CD4-positive, CD25-positive, alpha-beta regulatory T cell (primary cell): ENCODE results near the gene RNF34. TPM values are rescaled to one million over a fixed set of nuclear protein-coding genes. Genes with fewer than 3 reads are reported as not detected.

Experiments
- ATAC-seq, 2 donors: fragments of 150-1000 bp; cut with Tn5 transposase; one replicate each; pipeline ENCODE4 v1.10.0; 2021; ENCODE audit warnings: low read depth in 2 of 2, moderate number of reproducible peaks in 2 of 2, moderate library complexity in 1 of 2
- DNase-seq, 3 donors: peaks; one replicate each; pipeline versions ENCODE4 v3.0.0 to v3.0.0-alpha.2; 2012 to 2022; ENCODE audit warnings: mixed read lengths in 1 of 3
- H3K27ac ChIP-seq: one replicate; pipeline ENCODE4 v1.7.0; 2013; ENCODE audit warnings: mild to moderate bottlenecking, low read length; ENCODE audit not compliant: insufficient read depth, poor library complexity, severe bottlenecking
- H3K27me3 ChIP-seq: one replicate; pipeline ENCODE4 v1.7.0; 2013; ENCODE audit warnings: low read length; ENCODE audit not compliant: control insufficient read depth, insufficient read depth
- H3K36me3 ChIP-seq: one replicate; pipeline ENCODE4 v1.7.0; 2013; ENCODE audit warnings: mild to moderate bottlenecking, low read length, moderate library complexity; ENCODE audit not compliant: control insufficient read depth, insufficient read depth
- H3K4me1 ChIP-seq: 2 replicates; pipeline ENCODE4 v1.7.0; 2013; ENCODE audit warnings: mild to moderate bottlenecking, low read length; ENCODE audit not compliant: insufficient read depth, control insufficient read depth, poor library complexity, severe bottlenecking
- H3K4me3 ChIP-seq: one replicate; pipeline ENCODE4 v1.7.0; 2013; ENCODE audit warnings: low read depth, mild to moderate bottlenecking, low read length, moderate library complexity
- H3K9me3 ChIP-seq, 2 experiments: 1 replicate in 1 of 2; 2 replicates in 1 of 2; pipeline ENCODE4 v1.7.0; 2013; ENCODE audit warnings: low read length in 2 of 2, mild to moderate bottlenecking in 1 of 2, moderate library complexity in 1 of 2; ENCODE audit not compliant: control insufficient read depth in 2 of 2
- H3K27ac Mint-ChIP-seq, 3 donors: one replicate each; pipeline ENCODE4 v1.8.0; 2020 to 2022; ENCODE audit warnings: mild to moderate bottlenecking in 3 of 3, mixed read lengths in 3 of 3, moderate library complexity in 2 of 3
- H3K27me3 Mint-ChIP-seq: one replicate; pipeline ENCODE4 v1.8.0; 2022; ENCODE audit warnings: mild to moderate bottlenecking, mixed read lengths
- H3K36me3 Mint-ChIP-seq: one replicate; pipeline ENCODE4 v1.8.0; 2020; ENCODE audit warnings: mixed read lengths
- H3K4me1 Mint-ChIP-seq, 4 donors: one replicate each; pipeline ENCODE4 v1.8.0; 2020 to 2022; ENCODE audit warnings: mixed read lengths in 4 of 4, mild to moderate bottlenecking in 1 of 4
- H3K4me3 Mint-ChIP-seq, 4 donors: one replicate each; pipeline ENCODE4 v1.8.0; 2020 to 2022; ENCODE audit warnings: mild to moderate bottlenecking in 4 of 4, mixed read lengths in 4 of 4, moderate library complexity in 3 of 4
- H3K9me3 Mint-ChIP-seq, 7 donors: one replicate each; pipeline ENCODE4 v1.8.0; 2020 to 2022; ENCODE audit warnings: mixed read lengths in 7 of 7, mild to moderate bottlenecking in 3 of 7, moderate library complexity in 2 of 7
- polyA plus RNA-seq, 4 donors: library from polyadenylated mRNA; unstranded; fragments of 300-500 nt; fragmentation: Illumina TruSeq; gene quantifications; one replicate each; pipeline ENCODE4 v1.2.3, GENCODE V29; 2021
- total RNA-seq: library from RNA; stranded (reverse); gene quantifications from one replicate; pipeline ENCODE4 v1.2.3, GENCODE V29; 2022

RNF34 gene, protein sequence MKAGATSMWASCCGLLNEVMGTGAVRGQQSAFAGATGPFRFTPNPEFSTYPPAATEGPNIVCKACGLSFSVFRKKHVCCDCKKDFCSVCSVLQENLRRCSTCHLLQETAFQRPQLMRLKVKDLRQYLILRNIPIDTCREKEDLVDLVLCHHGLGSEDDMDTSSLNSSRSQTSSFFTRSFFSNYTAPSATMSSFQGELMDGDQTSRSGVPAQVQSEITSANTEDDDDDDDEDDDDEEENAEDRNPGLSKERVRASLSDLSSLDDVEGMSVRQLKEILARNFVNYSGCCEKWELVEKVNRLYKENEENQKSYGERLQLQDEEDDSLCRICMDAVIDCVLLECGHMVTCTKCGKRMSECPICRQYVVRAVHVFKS
- total RNA-seq = 59.1 TPM
- polyA plus RNA-seq = 10 to 100 TPM; 68.5 to 84.9 (median 76.8) TPM

DNA sequence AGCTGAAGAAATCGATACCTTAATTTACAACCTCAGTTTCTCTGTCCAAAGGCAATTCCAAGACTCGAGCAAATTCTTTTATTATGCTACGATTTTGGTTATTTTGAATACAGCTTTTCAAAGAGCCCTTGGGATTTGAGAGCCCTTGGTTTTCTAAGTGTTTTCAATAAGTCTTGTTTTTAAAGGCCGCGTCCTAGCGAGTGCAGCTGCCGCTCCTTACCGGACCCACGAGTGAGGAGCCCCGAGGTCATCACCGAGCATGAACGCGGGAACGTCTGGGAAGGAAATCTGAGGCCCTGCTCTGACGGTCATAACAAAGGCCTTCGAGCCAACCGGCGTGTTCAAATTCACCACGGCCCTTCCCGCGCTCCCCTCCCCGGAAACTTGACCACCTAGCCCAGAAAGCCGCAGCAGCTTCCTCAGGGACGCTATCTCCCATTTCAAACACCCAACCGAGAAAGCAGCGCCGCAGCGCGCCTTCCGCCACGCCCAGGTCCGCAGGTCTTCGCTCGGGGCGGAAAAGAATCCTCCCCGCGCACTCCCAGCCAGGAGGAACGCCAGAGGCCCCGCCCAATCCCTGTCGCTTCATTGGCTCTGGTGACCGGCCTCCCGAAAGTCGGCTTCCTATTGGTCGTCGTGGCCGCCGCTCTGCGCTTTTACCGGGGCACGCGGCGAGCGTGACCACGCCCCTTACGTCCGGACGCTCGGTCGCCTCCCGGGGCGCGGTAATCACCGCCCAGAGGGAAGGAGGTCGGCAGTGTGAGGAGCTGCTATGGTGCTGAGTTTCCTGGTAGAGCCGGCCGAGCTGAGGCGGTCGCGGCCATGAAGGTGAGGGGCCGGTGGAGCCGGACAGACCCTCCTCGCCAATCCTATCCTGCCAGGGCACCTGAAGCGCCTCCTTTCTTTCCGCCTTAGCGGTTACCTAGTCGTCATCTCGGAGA, at the start of gene RNF34:
Gene RNF34, plus strand, starts transcription at position 728 of the 941 bp plus-strand sequence. Its CDS starts 95 bp downstream, at position 823.
- Histone ChIP-seq H3K36me3 (peaks cover 8% of the 10 kb centered on the region), H3K27me3 (no peaks in the 10 kb centered on the region), H3K27ac (peak within 1 kb of the TSS; percentile 95), H3K4me1 (peaks cover 40% of the 10 kb centered on the region), H3K4me3 (peak within 1 kb of the TSS; percentile 92), H3K9me3 (no peaks in the 10 kb centered on the region)
- H3K27me3 Mint-ChIP-seq = no peaks in the 10 kb centered on the region
- H3K9me3 Mint-ChIP-seq = no peaks in the 10 kb centered on the region
- peaks cover 7% of the 10 kb centered on the region for H3K36me3 Mint-ChIP-seq
- ATAC-seq (peak; percentile 88 to 91), DNase-seq (peak; percentile 97 to 99 (median 98))
- H3K4me3 Mint-ChIP-seq = peak within 1 kb of the TSS; percentile 86 to 93 (median 92)
- peak within 1 kb of the TSS; percentile 86 to 99 (median 92) for H3K27ac Mint-ChIP-seq
- peaks cover 23 to 53% (median 39%) of the 10 kb centered on the region in 4 donors for H3K4me1 Mint-ChIP-seq

DNA sequence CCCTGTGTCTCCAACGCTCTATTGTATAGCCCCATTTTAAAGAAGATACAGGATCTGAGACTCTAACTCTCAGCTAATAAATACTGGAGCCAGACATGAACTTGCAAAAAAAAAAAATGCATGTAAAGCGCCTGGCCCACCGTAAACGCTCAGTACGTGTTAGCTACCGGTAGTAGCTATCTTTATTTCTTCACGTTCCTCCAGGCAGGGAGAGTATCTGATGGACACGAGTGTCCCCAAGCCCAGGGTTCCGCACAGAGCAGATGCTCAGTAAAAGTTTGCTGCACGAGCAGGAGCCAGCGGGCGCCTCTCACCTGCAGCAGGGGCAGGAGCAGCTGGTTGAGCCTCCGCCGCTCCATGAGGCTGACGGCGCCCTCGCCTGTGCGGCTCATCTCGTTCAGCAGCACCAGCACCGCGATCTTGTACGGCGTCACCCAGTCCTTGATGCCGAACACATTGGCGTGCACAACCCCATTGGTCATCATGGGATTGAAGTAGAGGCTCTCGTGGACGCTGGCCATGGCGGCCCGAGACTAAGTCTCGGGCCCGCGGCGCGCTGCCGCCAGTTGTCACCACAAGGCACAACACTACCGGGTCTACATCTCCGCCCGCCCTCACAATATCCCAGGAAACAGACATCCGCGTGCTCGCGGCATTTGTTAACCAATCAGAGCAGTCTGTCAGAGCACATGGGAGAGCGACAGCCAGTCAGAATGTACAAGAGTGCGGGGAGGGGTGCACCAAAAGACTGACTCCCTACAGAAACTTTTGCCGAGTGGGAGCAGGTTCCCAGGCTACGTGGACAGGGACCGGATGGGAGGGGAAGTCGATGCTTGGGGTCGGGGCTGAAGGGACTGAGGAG, 47.9 kb upstream of the RNF34 start, which contains the start of gene ANAPC5:
Gene ANAPC5, minus strand, starts transcription at position 592 of the 862 bp plus-strand sequence. Its CDS starts 71 bp downstream, at position 521.
- peaks cover 16 to 50% (median 36%) of the 10 kb centered on the region in 4 donors for H3K4me1 Mint-ChIP-seq

DNA sequence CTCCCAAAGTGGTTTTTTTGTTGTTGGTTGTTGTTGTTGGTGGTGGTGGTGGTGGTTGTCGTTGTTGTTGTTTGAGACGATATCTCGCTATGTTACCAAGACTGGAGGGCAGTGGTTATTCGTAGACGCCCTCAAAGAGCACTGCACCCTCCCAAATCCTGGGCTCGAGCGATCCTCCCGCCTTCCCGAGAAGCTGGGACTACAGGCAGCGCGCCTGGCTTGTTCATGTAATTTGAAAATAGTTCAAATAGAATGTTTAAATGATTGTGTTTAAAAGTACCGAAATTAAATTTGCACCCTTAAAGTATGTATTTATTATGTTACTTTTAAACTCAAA, 47.3 kb upstream of the RNF34 start:
- Mint-ChIP-seq H3K27ac (peak overlapping the region; percentile 96 to 98 (median 97)), H3K9me3 (no peaks in the 10 kb centered on the region), H3K4me1 (peaks cover 14 to 47% (median 32%) of the 10 kb centered on the region in 4 donors), H3K27me3 (peaks cover 6% of the 10 kb centered on the region), H3K36me3 (peaks cover 9% of the 10 kb centered on the region), H3K4me3 (peak overlapping the region; percentile 94 to 100 (median 97))
- DNase-seq (no peak), ATAC-seq (no peak)
- Histone ChIP-seq H3K4me3 (peak overlapping the region; percentile 96), H3K27me3 (no peaks in the 10 kb centered on the region), H3K4me1 (peaks cover 22% of the 10 kb centered on the region), H3K9me3 (no peaks in the 10 kb centered on the region), H3K27ac (peak overlapping the region; percentile 79), H3K36me3 (peaks cover 2% of the 10 kb centered on the region)

More for the DNA sequence above, 47.9 kb upstream of the RNF34 start, which contains the start of gene ANAPC5:
- Histone ChIP-seq H3K4me3 (peak within 1 kb of the TSS; percentile 96), H3K4me1 (peaks cover 22% of the 10 kb centered on the region), H3K36me3 (peaks cover 6% of the 10 kb centered on the region), H3K27ac (peak within 1 kb of the TSS; percentile 79), H3K27me3 (no peaks in the 10 kb centered on the region), H3K9me3 (no peaks in the 10 kb centered on the region)
- peak; percentile 99 for ATAC-seq
- Mint-ChIP-seq H3K4me3 (peak within 1 kb of the TSS; percentile 94 to 100 (median 97)), H3K27me3 (peaks cover 5% of the 10 kb centered on the region), H3K9me3 (no peaks in the 10 kb centered on the region), H3K36me3 (peaks cover 13% of the 10 kb centered on the region), H3K27ac (peak within 1 kb of the TSS; percentile 96 to 98 (median 97))
- peak; percentile 87 to 98 (median 91) for DNase-seq

GRCh38 chr12:121355818-121356217, 44.1 kb upstream of the RNF34 start:
- Histone ChIP-seq H3K9me3 (no peaks in the 10 kb centered on the region), H3K36me3 (no peaks in the 10 kb centered on the region), H3K4me1 (peaks cover 10% of the 10 kb centered on the region), H3K27ac (no peak overlapping the region), H3K4me3 (no peak overlapping the region), H3K27me3 (no peaks in the 10 kb centered on the region)
- DNase-seq (no peak), ATAC-seq (no peak)
- no peaks in the 10 kb centered on the region for H3K36me3 Mint-ChIP-seq
- peaks cover 6 to 23% (median 16%) of the 10 kb centered on the region in 4 donors for H3K4me1 Mint-ChIP-seq
- no peaks in the 10 kb centered on the region for H3K9me3 Mint-ChIP-seq
- no peak overlapping the region for H3K27ac Mint-ChIP-seq
- H3K27me3 Mint-ChIP-seq = peaks cover 11% of the 10 kb centered on the region
- no peak overlapping the region for H3K4me3 Mint-ChIP-seq

GRCh38 chr12:121356657-121357056, 43.3 kb upstream of the RNF34 start:
- no peaks in the 10 kb centered on the region for H3K27me3 ChIP-seq
- no peaks in the 10 kb centered on the region for H3K36me3 ChIP-seq
- Mint-ChIP-seq H3K27ac (no peak overlapping the region), H3K27me3 (peaks cover 11% of the 10 kb centered on the region), H3K9me3 (no peaks in the 10 kb centered on the region), H3K4me3 (no peak overlapping the region), H3K4me1 (peaks cover 5 to 19% (median 13%) of the 10 kb centered on the region in 4 donors), H3K36me3 (no peaks in the 10 kb centered on the region)
- DNase-seq = no peak
- no peaks in the 10 kb centered on the region for H3K9me3 ChIP-seq
- ATAC-seq = no peak
- no peak overlapping the region for H3K27ac ChIP-seq
- no peak overlapping the region for H3K4me3 ChIP-seq
- peaks cover 2% of the 10 kb centered on the region for H3K4me1 ChIP-seq

- no peaks in the 10 kb centered on the region for H3K4me1 ChIP-seq
Measured at GRCh38 chr12:121357331-121357730, 42.6 kb upstream of the RNF34 start.

GRCh38 chr12:121358073-121358472, 41.8 kb upstream of the RNF34 start:
- Mint-ChIP-seq H3K4me3 (no peak overlapping the region), H3K27ac (no peak overlapping the region), H3K36me3 (no peaks in the 10 kb centered on the region), H3K27me3 (peaks cover 11% of the 10 kb centered on the region), H3K9me3 (no peaks in the 10 kb centered on the region), H3K4me1 (peaks cover under 1 to 6% (median 2%) of the 10 kb centered on the region in 4 donors)
- no peaks in the 10 kb centered on the region for H3K4me1 ChIP-seq
- DNase-seq = no peak
- H3K27ac ChIP-seq = no peak overlapping the region
- H3K9me3 ChIP-seq = no peaks in the 10 kb centered on the region
- ATAC-seq = no peak
- H3K27me3 ChIP-seq = no peaks in the 10 kb centered on the region
- no peak overlapping the region for H3K4me3 ChIP-seq
- H3K36me3 ChIP-seq = no peaks in the 10 kb centered on the region

More at GRCh38 chr12:121357331-121357730, 42.6 kb upstream of the RNF34 start:
- no peaks in the 10 kb centered on the region for H3K36me3 ChIP-seq
- DNase-seq (no peak), ATAC-seq (no peak)
- no peaks in the 10 kb centered on the region for H3K9me3 Mint-ChIP-seq
- H3K4me3 ChIP-seq = no peak overlapping the region
- no peak overlapping the region for H3K27ac ChIP-seq
- H3K9me3 ChIP-seq = no peaks in the 10 kb centered on the region
- H3K27ac Mint-ChIP-seq = no peak overlapping the region
- H3K27me3 ChIP-seq = no peaks in the 10 kb centered on the region
- H3K4me1 Mint-ChIP-seq = peaks cover 4 to 13% (median 7%) of the 10 kb centered on the region in 4 donors
- H3K36me3 Mint-ChIP-seq = no peaks in the 10 kb centered on the region
- peaks cover 11% of the 10 kb centered on the region for H3K27me3 Mint-ChIP-seq
- H3K4me3 Mint-ChIP-seq = no peak overlapping the region
